ENCODE results near the gene ADAM10.
A peak's percentile ranks its signal among the peaks of the same experiment; 100 is the strongest.

Gene ADAM10

GRCh38 chr15:58755350-58755749 is 5.8 kb upstream of the ADAM10 start:
- DNase-seq (ENCODE audit: low spot score) = no peak

- DNase-seq (ENCODE audit: low spot score) = no peak
These were observed 3.2 kb upstream of the ADAM10 start for GRCh38 chr15:58752716-58753115.

- DNase-seq (ENCODE audit: low spot score) = peak; percentile 33
These were observed 515 bp downstream of the ADAM10 start for GRCh38 chr15:58748852-58749531.

- DNase-seq (ENCODE audit: low spot score) = peak; percentile 30
These were observed 1.3 kb downstream of the ADAM10 start for GRCh38 chr15:58748040-58748851.

- DNase-seq (ENCODE audit: low spot score) = no peak
These were observed 3.3 kb downstream of the ADAM10 start for GRCh38 chr15:58746174-58746573.

DNA sequence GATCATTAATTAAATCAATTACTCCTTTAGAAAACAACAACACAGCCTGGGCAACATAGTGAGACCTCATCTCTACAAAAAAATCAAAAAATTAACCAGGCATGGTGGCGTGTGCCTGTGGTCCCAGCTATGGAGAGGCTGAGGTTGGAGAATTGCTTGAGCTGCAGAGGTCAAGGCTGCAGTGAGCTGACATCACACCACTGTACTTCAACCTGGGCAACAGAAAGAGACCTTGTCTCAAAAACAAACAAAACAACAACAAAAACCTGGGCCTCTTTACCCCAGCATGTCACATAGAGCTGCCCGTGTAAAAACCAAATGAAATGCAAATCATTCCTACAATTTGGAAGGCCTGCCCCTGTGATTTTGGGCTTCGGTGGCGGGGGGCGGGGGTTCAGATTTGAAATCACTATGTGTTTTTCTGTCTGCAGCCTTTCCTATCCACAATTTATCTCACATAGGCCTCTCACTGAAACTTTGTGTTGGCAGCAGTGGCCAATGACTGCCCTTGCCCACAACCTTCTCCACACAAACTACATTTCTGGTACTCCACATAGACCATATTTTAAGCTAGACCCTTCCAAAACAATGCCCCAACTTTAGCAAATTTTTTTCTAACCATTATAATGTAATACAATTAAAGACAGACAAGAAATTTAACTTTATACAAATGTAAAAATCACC is 6.5 kb downstream of the ADAM10 start:
- DNase-seq (ENCODE audit: low spot score) = no peak

GRCh38 chr15:58742022-58742813 is 7.3 kb downstream of the ADAM10 start:
- DNase-seq (ENCODE audit: low spot score) = no peak

DNA sequence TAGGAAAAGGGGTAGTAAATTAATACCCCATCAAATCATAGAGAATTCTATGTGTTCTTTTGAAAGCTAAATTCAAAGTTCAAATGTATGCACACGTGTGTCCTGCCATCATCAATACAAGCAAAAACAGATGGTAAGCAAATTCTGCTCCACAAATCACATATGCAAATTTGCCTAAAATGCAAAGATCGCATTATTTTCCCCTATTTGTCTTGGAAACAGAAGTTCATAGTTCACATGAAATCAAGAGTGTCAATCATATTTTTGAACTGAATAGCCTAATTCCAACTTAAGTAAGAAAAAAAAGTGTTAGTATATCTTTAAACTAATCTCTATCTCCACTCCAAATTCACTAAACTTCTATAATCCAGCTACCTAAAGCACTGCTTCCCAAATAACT is 8.5 kb downstream of the ADAM10 start:
- DNase-seq (ENCODE audit: low spot score) = no peak

GRCh38 chr15:58740436-58740835 is 9.1 kb downstream of the ADAM10 start:
- DNase-seq (ENCODE audit: low spot score) = no peak

GRCh38 chr15:58738046-58738707 is 11.3 kb downstream of the ADAM10 start:
- DNase-seq (ENCODE audit: low spot score) = peak; percentile 25

DNA sequence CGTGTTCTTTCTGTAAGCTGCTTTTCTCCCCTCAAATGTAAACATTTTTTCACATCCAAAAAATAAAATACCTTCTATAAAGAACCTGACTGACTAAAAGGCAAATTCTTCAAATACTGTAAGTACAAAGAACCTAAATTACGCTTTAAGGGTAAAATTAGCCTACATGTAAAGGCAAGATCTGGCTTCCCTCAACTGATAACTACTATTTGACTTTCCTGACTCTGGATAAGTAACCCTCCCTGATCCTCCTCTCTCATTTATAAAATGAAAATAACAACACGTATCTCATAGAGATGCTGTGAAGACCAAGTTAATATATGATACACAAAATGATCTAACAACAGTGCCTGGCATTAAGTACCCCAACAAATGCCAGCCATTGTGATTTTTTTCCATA is 12.2 kb downstream of the ADAM10 start:
- no peak for DNase-seq (ENCODE audit: low spot score)

GRCh38 chr15:58736018-58736643 is 13.4 kb downstream of the ADAM10 start:
- DNase-seq (ENCODE audit: low spot score) = no peak

DNA sequence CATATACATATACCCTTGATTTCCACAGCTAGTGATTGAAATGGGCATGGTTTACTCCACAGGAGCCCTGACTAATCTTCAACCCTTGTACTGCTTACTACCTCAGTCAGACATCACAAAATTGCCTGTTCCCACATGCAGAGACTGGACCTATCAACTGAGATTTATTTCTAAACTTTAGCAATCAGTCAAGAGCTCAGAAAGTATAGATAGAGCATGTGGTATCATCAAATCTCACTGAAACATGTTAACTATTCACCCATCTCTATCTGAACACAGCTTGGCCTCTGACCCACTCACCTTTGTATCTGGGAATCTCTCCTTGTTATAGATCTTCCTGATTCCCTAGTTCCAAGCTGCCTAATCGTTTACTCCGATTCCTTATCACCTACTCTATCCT is 14.6 kb downstream of the ADAM10 start:
- no peak for DNase-seq (ENCODE audit: low spot score)

- DNase-seq (ENCODE audit: low spot score) = no peak
These were observed 16.7 kb downstream of the ADAM10 start for GRCh38 chr15:58732625-58733363.

- no peak for DNase-seq (ENCODE audit: low spot score)
These were observed 17.6 kb downstream of the ADAM10 start for GRCh38 chr15:58731756-58732535.

- no peak for DNase-seq (ENCODE audit: low spot score)
These were observed 22.6 kb downstream of the ADAM10 start for GRCh38 chr15:58726867-58727266.

- DNase-seq (ENCODE audit: low spot score) = no peak
These were observed 25.0 kb downstream of the ADAM10 start for GRCh38 chr15:58724466-58724865.

GRCh38 chr15:58717357-58717756 is 32.1 kb downstream of the ADAM10 start:
- DNase-seq (ENCODE audit: low spot score) = no peak

- no peak for DNase-seq (ENCODE audit: low spot score)
These were observed 33.5 kb downstream of the ADAM10 start for GRCh38 chr15:58716027-58716426.
